Muscle of arm (tissue), 12 donors: ENCODE measurements around the gene CHM. TPM values are rescaled to one million over a fixed set of nuclear protein-coding genes. Genes with fewer than 3 reads are reported as not detected.
"Not testable (repeated sequence)": the region's sequence is repeated elsewhere in the genome, so short reads cannot be mapped to it uniquely, and the experiment has no call there.

Experiments used
- DNase-seq: peaks from one replicate; pipeline ENCODE4 v3.0.0-alpha.2; 2013
- polyA plus RNA-seq, 12 donors: library from polyadenylated mRNA; unstranded; fragments of 120-200 nt; gene quantifications; one replicate each; pipeline ENCODE4 v1.2.1, GENCODE V29; 2013; ENCODE audit not compliant: insufficient read length in 12 of 12

Gene CHM
- polyA plus RNA-seq, 12 donors: 12.4 to 20.7 (median 17.0) TPM; not detected in 1

GRCh38 chrX:86002076-86002896 is 45.1 kb downstream of the CHM start:
- no peak for DNase-seq

- DNase-seq: no peak
Measured at GRCh38 chrX:85998954-85999353, 48.4 kb downstream of the CHM start.

- DNase-seq: no peak
Measured at GRCh38 chrX:85996555-85996954, 50.8 kb downstream of the CHM start.

GRCh38 chrX:85995641-85996040 is 51.7 kb downstream of the CHM start:
- no peak for DNase-seq

GRCh38 chrX:85994797-85995196 is 52.6 kb downstream of the CHM start:
- DNase-seq: no peak

- DNase-seq: no peak
Measured at GRCh38 chrX:85994228-85994627, 53.1 kb downstream of the CHM start.

- no peak for DNase-seq
Measured at GRCh38 chrX:85993539-85994197, 53.7 kb downstream of the CHM start.

- DNase-seq: no peak
Measured at GRCh38 chrX:85992811-85993229, 54.5 kb downstream of the CHM start.

GRCh38 chrX:85988353-85988752 is 59.0 kb downstream of the CHM start:
- DNase-seq: no peak

- no peak for DNase-seq
Measured at GRCh38 chrX:85980286-85980685, 67.1 kb downstream of the CHM start.

GRCh38 chrX:85977218-85977617 is 70.1 kb downstream of the CHM start:
- DNase-seq: no peak

GRCh38 chrX:85972351-85972750 is 75.0 kb downstream of the CHM start:
- DNase-seq: not testable (repeated sequence)

GRCh38 chrX:85964744-85965143 is 82.6 kb downstream of the CHM start:
- DNase-seq: no peak

- DNase-seq: no peak
Measured at GRCh38 chrX:85963736-85964135, 83.6 kb downstream of the CHM start.

GRCh38 chrX:85955510-85955909 is 91.8 kb downstream of the CHM start:
- DNase-seq: no peak

GRCh38 chrX:85944751-85945150 is 102.6 kb downstream of the CHM start:
- not testable (repeated sequence) for DNase-seq

- no peak for DNase-seq
Measured at GRCh38 chrX:85941275-85941674, 106.1 kb downstream of the CHM start.

- DNase-seq: not testable (repeated sequence)
Measured at GRCh38 chrX:85939942-85940341, 107.4 kb downstream of the CHM start.

- not testable (repeated sequence) for DNase-seq
Measured at GRCh38 chrX:85934399-85934798, 113.0 kb downstream of the CHM start.

- DNase-seq: no peak
Measured at GRCh38 chrX:85930099-85930498, 117.3 kb downstream of the CHM start.

- DNase-seq: no peak
Measured at GRCh38 chrX:85928606-85929005, 118.8 kb downstream of the CHM start.

- DNase-seq: no peak
Measured at GRCh38 chrX:85927740-85928139, 119.6 kb downstream of the CHM start.

- no peak for DNase-seq
Measured at GRCh38 chrX:85922821-85923220, 124.5 kb downstream of the CHM start.
